NK-92 (cell line): ENCODE results near the gene DIAPH3.

ENCODE experiments used
- DNase-seq: peaks from one replicate; lab custom pipeline; 2025; ENCODE audit not compliant: unreplicated experiment; lab: John Stamatoyannopoulos, UW

The DIAPH3 gene

GRCh38 chr13:59801107-59801880 lies 362.4 kb downstream of the DIAPH3 start:
- no peak for DNase-seq

GRCh38 chr13:59793107-59793506 lies 370.6 kb downstream of the DIAPH3 start:
- no peak for DNase-seq

GRCh38 chr13:59790626-59791025 lies 373.1 kb downstream of the DIAPH3 start:
- DNase-seq, result no peak

- no peak for DNase-seq
Observed at GRCh38 chr13:59789558-59789957, 374.2 kb downstream of the DIAPH3 start.

- no peak for DNase-seq
Observed at GRCh38 chr13:59787679-59788078, 376.0 kb downstream of the DIAPH3 start.

- no peak for DNase-seq
Observed at GRCh38 chr13:59782696-59783095, 381.0 kb downstream of the DIAPH3 start.

- DNase-seq, result no peak
Observed at GRCh38 chr13:59780058-59780457, 383.7 kb downstream of the DIAPH3 start.

GRCh38 chr13:59776924-59777690 lies 386.6 kb downstream of the DIAPH3 start:
- no peak for DNase-seq

DNA sequence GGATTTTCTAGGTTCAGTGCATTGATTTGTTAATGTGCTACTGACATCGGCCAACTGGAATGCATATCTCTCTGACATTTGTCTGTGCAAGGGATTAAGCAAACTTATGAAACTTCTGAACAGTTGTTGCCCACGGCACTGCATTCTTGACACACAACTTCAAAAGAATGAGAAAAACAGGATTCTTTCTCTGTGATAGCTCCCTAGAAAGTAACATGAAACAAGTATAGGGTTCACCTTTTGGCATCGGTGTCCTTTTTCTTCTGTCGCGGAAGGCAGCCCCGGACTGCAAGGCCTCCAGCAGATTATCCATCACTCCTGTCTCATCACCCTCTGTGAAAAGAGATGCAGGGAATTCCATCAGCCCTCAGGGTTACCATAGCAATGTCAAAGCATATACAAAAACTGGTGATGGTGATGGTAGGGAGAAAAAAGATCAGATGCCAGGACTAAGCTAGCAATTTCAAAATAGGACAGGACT lies 389.2 kb downstream of the DIAPH3 start:
- DNase-seq, result no peak

DNA sequence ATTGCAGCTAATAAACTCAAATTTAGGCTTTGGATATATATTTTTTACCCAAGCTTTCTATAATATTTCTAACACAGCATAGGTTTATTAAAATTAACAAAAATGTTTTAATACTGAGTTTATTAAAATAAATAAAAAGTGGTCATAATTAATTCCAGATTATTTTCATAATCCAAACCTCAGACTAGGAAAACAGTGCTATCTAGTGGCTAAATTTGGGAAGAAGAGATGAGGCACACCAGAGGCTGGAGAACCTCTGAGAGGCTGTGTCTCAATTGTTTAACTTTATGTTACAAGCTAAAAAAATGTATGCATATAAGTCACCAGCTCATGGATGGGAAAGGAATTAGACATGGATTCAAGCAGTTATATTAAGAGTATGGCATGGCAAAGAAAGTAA lies 392.5 kb downstream of the DIAPH3 start:
- DNase-seq, result no peak

DNA sequence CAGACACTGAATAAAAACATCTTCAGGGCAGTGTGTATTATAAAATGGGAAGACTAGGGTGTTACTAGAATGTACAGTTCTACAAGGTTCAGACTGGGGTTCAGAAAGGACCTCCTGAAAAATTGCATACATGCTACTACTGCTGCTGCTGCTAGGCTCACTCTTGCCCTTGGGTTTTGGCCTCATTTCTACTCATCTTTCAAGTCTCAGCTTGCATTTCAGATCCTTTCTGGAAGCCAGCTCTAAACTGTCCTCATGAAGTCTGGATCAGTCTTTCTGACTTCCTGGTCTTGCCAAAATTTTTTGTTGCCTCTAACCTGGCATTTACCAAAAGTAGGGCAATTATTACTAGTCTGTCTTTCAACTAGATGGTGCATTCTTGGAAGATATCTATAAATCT lies 393.3 kb downstream of the DIAPH3 start:
- no peak for DNase-seq

- no peak for DNase-seq
Observed at GRCh38 chr13:59766236-59766635, 397.5 kb downstream of the DIAPH3 start.

GRCh38 chr13:59755632-59756290 lies 408.0 kb downstream of the DIAPH3 start:
- no peak for DNase-seq

- DNase-seq, result no peak
Observed at GRCh38 chr13:59754411-59754810, 409.3 kb downstream of the DIAPH3 start.

- no peak for DNase-seq
Observed at GRCh38 chr13:59750860-59751259, 412.9 kb downstream of the DIAPH3 start.

DNA sequence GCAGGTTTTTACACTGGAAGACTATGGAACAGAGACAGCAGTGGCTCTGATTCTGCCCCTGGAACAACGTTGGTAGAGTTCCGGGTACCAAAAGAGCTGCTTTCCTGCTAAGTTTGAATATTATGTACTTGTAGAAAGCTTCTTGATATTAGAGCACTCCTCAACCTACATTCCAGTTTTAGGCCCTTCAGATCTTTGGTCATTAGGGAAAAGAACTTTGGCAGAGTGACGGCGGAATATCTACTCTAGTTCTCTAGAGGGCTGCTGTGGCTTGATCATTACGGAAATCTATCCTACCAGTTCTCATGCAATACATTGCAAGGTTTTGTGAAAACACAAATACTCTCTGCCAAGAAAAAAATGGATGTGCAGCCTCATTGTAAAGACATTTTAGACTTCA lies 415.7 kb downstream of the DIAPH3 start:
- DNase-seq, result no peak

GRCh38 chr13:59747529-59747928 lies 416.2 kb downstream of the DIAPH3 start:
- no peak for DNase-seq

DNA sequence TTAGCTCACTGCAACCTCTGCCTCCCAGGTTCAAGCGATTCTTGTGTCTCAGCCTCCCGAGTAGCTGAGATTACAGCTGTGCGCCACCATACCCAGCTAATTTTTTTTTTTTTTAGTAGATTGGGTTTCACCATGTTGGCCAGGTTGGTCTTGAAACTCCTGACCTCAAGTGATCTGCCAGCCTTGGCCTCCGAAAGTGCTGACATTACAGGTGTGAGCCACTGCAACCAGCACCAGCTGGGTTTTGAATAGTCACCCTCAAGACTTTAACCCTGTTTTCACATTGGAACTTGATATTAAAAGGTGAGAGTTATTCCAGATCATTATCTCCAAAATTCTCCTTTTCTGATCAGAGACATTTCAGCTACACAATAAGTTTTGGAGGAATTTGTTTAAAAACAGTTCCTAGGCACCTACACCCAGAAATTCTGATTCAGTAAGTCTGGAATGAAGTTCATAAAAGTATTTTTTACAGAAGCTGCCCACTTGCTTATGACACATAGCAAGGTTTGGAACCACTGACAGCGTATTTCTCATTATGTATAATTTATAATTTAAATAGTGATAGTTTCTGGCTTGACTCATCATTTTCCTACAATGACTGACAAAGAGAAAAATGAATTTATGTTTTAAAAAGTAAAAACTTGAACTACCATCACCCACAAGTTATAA lies 417.3 kb downstream of the DIAPH3 start:
- DNase-seq, result no peak

- no peak for DNase-seq
Observed at GRCh38 chr13:59745392-59745788, 418.3 kb downstream of the DIAPH3 start.

- no peak for DNase-seq
Observed at GRCh38 chr13:59744747-59745391, 418.9 kb downstream of the DIAPH3 start.

- no peak for DNase-seq
Observed at GRCh38 chr13:59743195-59743594, 420.5 kb downstream of the DIAPH3 start.
